RWPE2 (cell line): ENCODE measurements around the gene DDA1.

Experiments used
- ATAC-seq: fragments of 200-7000 bp; cut with Tn5 transposase; 3 replicates; pipeline ENCODE4 v1.9.1; 2021; ENCODE audit warnings: low read depth
- DNase-seq: peaks from one replicate; pipeline ENCODE4 v3.0.0-alpha.2; 2020; ENCODE audit warnings: low spot score
- H3K27ac ChIP-seq: fragments of 450-650 bp; 2 replicates; pipeline ENCODE4 v1.5.1; 2017; ENCODE audit warnings: mild to moderate bottlenecking; ENCODE audit not compliant: poor library complexity, severe bottlenecking
- H3K27me3 ChIP-seq: fragments of 250-450 bp; sonication (Bioruptor Pico); 2 replicates; pipeline ENCODE4 v1.5.1; 2021; ENCODE audit warnings: mild to moderate bottlenecking, moderate library complexity; ENCODE audit not compliant: insufficient read depth, poor library complexity, severe bottlenecking
- H3K36me3 ChIP-seq: fragments of 250-450 bp; sonication (Bioruptor Pico); 2 replicates; pipeline ENCODE4 v1.5.1; 2020; ENCODE audit warnings: low read depth, mild to moderate bottlenecking, moderate library complexity
- H3K4me1 ChIP-seq: fragments of 250-450 bp; sonication (Bioruptor Pico); 2 replicates; pipeline ENCODE4 v1.5.1; 2021; ENCODE audit warnings: mild to moderate bottlenecking, moderate library complexity; ENCODE audit not compliant: insufficient read depth, poor library complexity, severe bottlenecking
- H3K4me3 ChIP-seq: fragments of 250-450 bp; sonication (Bioruptor Pico); 2 replicates; pipeline ENCODE4 v1.5.1; 2021; ENCODE audit warnings: mild to moderate bottlenecking, moderate library complexity; ENCODE audit not compliant: severe bottlenecking
- H3K9me3 ChIP-seq: fragments of 250-450 bp; sonication (Bioruptor Pico); 2 replicates; pipeline ENCODE4 v1.5.1; 2021; ENCODE audit warnings: mild to moderate bottlenecking, moderate library complexity; ENCODE audit not compliant: severe bottlenecking
- CTCF ChIP-seq: fragments of 450-650 bp; IDR thresholded peaks from one replicate; pipeline ENCODE4 v1.5.1; 2017; ENCODE audit warnings: mild to moderate bottlenecking, moderate library complexity; ENCODE audit not compliant: poor library complexity, severe bottlenecking

DDA1 gene

GRCh38 chr19:17330262-17331044 is 21.1 kb downstream of the DDA1 start:
- Histone ChIP-seq H3K9me3 (no peaks in the 10 kb centered on the region), H3K36me3 (peaks cover 6% of the 10 kb centered on the region), H3K4me3 (no peak overlapping the region), H3K4me1 (peaks cover 13% of the 10 kb centered on the region), H3K27me3 (no peaks in the 10 kb centered on the region), H3K27ac (no peak overlapping the region)
- no peak for TF ChIP-seq CTCF
- DNase-seq (peak; percentile 47), ATAC-seq (no peak)

GRCh38 chr19:17331045-17331558 is 21.7 kb downstream of the DDA1 start:
- H3K27me3 ChIP-seq = no peaks in the 10 kb centered on the region
- no peak overlapping the region for H3K4me3 ChIP-seq
- peaks cover 6% of the 10 kb centered on the region for H3K36me3 ChIP-seq
- H3K27ac ChIP-seq = no peak overlapping the region
- H3K4me1 ChIP-seq = peaks cover 10% of the 10 kb centered on the region
- DNase-seq (no peak), ATAC-seq (no peak)
- TF ChIP-seq CTCF = no peak
- no peaks in the 10 kb centered on the region for H3K9me3 ChIP-seq

GRCh38 chr19:17332360-17332676 is 23.0 kb downstream of the DDA1 start:
- H3K27me3 ChIP-seq = no peaks in the 10 kb centered on the region
- no peak overlapping the region for H3K27ac ChIP-seq
- peaks cover 6% of the 10 kb centered on the region for H3K36me3 ChIP-seq
- ATAC-seq (no peak), DNase-seq (no peak)
- H3K4me1 ChIP-seq = no peaks in the 10 kb centered on the region
- no peak overlapping the region for H3K4me3 ChIP-seq
- TF ChIP-seq CTCF = no peak
- H3K9me3 ChIP-seq = no peaks in the 10 kb centered on the region

DNA sequence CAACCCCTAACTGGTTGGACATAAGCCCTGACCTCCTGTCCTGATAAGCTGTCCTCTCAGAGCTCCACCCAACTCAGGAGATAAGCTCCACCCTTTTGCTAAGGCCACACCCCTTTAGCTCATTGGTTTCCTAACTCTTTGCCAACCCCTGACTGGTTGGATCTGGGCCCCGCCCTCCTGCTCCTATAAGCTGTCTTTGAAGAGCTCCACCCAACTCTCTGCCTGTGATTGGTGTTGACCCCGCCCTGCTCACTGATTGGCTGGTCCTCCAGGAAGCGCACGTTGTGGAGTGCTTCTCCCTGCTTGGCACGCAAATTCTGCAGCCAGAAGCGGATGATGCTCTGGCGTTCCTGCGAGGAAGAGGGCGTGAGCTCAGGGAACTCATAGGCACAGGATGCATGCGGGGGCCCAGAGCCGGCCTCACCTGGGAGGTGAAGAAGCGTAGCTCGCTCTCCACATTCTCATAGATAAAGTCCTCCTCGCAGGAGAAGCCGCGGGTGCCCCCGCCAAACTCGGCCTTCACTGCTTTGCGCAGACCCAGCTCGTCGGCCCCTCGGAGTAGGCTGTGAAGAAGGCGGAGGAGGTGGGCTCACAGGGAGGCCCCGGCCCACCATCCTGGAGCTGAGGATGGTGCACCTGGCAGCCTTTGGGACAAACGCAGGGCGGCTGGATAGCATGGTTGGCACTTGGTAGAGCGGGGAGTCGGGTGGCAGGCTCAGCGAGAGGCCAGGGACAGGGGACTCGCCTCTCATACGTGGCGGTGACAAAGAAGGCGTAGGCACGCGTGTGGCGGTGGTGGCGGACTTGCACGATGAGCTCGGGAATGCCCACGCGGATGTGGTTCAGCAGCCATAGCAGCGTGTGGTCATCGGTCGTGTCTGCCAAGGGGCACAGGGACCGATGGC is 23.6 kb downstream of the DDA1 start:
- Histone ChIP-seq H3K27ac (no peak overlapping the region), H3K36me3 (peaks cover 6% of the 10 kb centered on the region), H3K27me3 (no peaks in the 10 kb centered on the region), H3K4me1 (no peaks in the 10 kb centered on the region), H3K4me3 (no peak overlapping the region), H3K9me3 (no peaks in the 10 kb centered on the region)
- no peak for ATAC-seq
- peak; percentile 69 for DNase-seq
- no peak for TF ChIP-seq CTCF
